Ovary (tissue), 3 donors: ENCODE data around the gene TEX29.

Experiments used
- POLR2A ChIP-seq: fragments of 450-650 bp; IDR thresholded peaks from one replicate; pipeline ENCODE4 v1.6.1; 2017; ENCODE audit warnings: antibody characterized with exemption, mild to moderate bottlenecking, moderate library complexity
- TF ChIP-seq, protein P1 (sequence below), 3 donors: fragments of 450-650 bp in 2 of 3; fragments of 200-600 bp in 1 of 3; IDR thresholded peaks; one replicate each; pipeline versions ENCODE4 v1.5.1 to v1.8.0; 2016 to 2022; ENCODE audit warnings: antibody characterized with exemption in 3 of 3, mild to moderate bottlenecking in 1 of 3
- donor health status: DM: no; HTN: no; CAD: no.

DNA sequence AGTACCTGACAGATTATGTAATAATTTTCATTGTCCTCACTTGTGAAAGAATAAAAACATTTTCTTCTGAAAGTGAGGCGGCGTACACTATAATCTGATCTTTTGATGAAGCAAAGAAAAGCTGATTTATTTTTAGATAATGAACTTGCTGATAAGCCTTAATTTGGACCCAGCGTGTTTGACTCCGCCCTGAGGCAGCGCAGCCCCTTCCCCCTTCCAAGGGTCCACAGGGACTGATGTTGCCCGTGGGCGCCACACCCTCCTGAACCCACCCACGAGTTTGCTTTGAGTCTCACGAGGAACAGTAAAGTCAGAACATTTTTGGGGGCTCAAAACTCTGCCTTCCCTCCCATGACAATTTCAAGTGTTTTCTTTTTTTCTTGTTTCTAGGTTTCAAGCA lies 40.0 kb downstream of the TEX29 start:
- no peak for TF ChIP-seq POLR2A
- TF ChIP-seq, protein P1, sequence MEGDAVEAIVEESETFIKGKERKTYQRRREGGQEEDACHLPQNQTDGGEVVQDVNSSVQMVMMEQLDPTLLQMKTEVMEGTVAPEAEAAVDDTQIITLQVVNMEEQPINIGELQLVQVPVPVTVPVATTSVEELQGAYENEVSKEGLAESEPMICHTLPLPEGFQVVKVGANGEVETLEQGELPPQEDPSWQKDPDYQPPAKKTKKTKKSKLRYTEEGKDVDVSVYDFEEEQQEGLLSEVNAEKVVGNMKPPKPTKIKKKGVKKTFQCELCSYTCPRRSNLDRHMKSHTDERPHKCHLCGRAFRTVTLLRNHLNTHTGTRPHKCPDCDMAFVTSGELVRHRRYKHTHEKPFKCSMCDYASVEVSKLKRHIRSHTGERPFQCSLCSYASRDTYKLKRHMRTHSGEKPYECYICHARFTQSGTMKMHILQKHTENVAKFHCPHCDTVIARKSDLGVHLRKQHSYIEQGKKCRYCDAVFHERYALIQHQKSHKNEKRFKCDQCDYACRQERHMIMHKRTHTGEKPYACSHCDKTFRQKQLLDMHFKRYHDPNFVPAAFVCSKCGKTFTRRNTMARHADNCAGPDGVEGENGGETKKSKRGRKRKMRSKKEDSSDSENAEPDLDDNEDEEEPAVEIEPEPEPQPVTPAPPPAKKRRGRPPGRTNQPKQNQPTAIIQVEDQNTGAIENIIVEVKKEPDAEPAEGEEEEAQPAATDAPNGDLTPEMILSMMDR (IDR thresholded peaks at IDR 0.05), result no peak
